H1 (cell line): Measurements from ENCODE around the gene PMM1. TPM values are rescaled to one million over a fixed set of nuclear protein-coding genes. Genes with fewer than 3 reads are reported as not detected.
A peak's percentile ranks its signal among the peaks of the same experiment; 100 is the strongest.

ENCODE experiments used
- CTCF ChIA-PET: fragments of 300-600 bp; sonication (Branson Sonifier 250); formaldehyde crosslinking; loops from one replicate; lab custom pipeline; 2021; ENCODE audit not compliant: partially characterized antibody; lab: Charles Lee
- POLR2A ChIA-PET: fragments of 300-600 bp; sonication (Branson Sonifier 250); formaldehyde crosslinking; loops from one replicate; lab custom pipeline; 2021; ENCODE audit warnings: inconsistent platforms; ENCODE audit not compliant: partially characterized antibody; lab: Charles Lee
- DNase-seq, 2 experiments: peaks; one replicate each; pipeline versions ENCODE4 v3.0.0 to v3.0.0-alpha.2; 2010 to 2022; ENCODE audit warnings: low spot score in 2 of 2, low read depth in 1 of 2, mixed read lengths in 1 of 2
- FAIRE-seq: peaks from 2 replicates; lab custom pipeline; 2011; peaks lifted over from hg19 to GRCh38; lab: Jason Lieb, UNC
- H2AFZ ChIP-seq: 2 replicates; pipeline ENCODE4 v1.8.1; 2012; ENCODE audit warnings: low read length, inconsistent platforms
- H2AK5ac ChIP-seq: 2 replicates; pipeline ENCODE4 v1.6.1; 2013; ENCODE audit warnings: low read depth, low read length
- H2BK120ac ChIP-seq: replicated peaks from 2 replicates; pipeline ENCODE3; 2013; ENCODE audit warnings: low read depth, low read length, inconsistent platforms
- H2BK12ac ChIP-seq: 2 replicates; pipeline ENCODE4 v1.6.1; 2013; ENCODE audit warnings: low read depth, low read length
- H2BK15ac ChIP-seq: 2 replicates; pipeline ENCODE4 v1.6.1; 2013; ENCODE audit warnings: low read length
- H2BK20ac ChIP-seq: 2 replicates; pipeline ENCODE4 v1.6.1; 2013; ENCODE audit warnings: low read length
- H2BK5ac ChIP-seq: 2 replicates; pipeline ENCODE4 v1.6.1; 2013; ENCODE audit warnings: low read depth, low read length
- H3K14ac ChIP-seq: 2 replicates; pipeline ENCODE4 v1.6.1; 2013; ENCODE audit warnings: inconsistent platforms; ENCODE audit not compliant: insufficient read length
- H3K18ac ChIP-seq: 2 replicates; pipeline ENCODE4 v1.6.1; 2013; ENCODE audit warnings: low read length; ENCODE audit errors: extremely low read depth
- H3K23ac ChIP-seq: 2 replicates; pipeline ENCODE4 v1.6.1; 2013; ENCODE audit warnings: inconsistent platforms; ENCODE audit not compliant: insufficient read length
- H3K23me2 ChIP-seq: 2 replicates; pipeline ENCODE4 v1.6.1; 2013; ENCODE audit warnings: low read depth, low read length
- H3K27ac ChIP-seq: 2 replicates; pipeline ENCODE4 v1.6.1; 2011; ENCODE audit warnings: low read depth, low read length, inconsistent platforms
- H3K27me3 ChIP-seq, 4 experiments: replicated peaks in 1 of 4; 1 replicate in 1 of 4; 2 replicates in 3 of 4; pipeline versions ENCODE4 v1.6.1 to v1.8.1; 2011 to 2013; ENCODE audit warnings: low read length in 3 of 4, mild to moderate bottlenecking in 3 of 4, inconsistent platforms in 2 of 4, mixed read lengths in 2 of 4, moderate library complexity in 1 of 4; ENCODE audit not compliant: control insufficient read depth in 3 of 4, insufficient read depth in 3 of 4; ENCODE audit errors: extremely low read depth in 1 of 4
- H3K36me3 ChIP-seq, 4 experiments: 2 replicates each; pipeline versions ENCODE4 v1.6.1 to v1.8.1; 2011 to 2013; ENCODE audit warnings: mild to moderate bottlenecking in 4 of 4, low read length in 3 of 4, moderate library complexity in 2 of 4, control low read depth in 1 of 4, inconsistent platforms in 1 of 4; ENCODE audit not compliant: insufficient read depth in 4 of 4, control insufficient read depth in 2 of 4
- H3K4ac ChIP-seq: replicated peaks from 2 replicates; pipeline ENCODE3; 2013; ENCODE audit warnings: low read length, low read depth, mixed read lengths, inconsistent platforms; ENCODE audit not compliant: insufficient read length
- H3K4me1 ChIP-seq, 4 experiments: replicated peaks in 1 of 4; 1 replicate in 1 of 4; 2 replicates in 3 of 4; pipeline versions ENCODE4 v1.6.1 to v1.8.1; 2011 to 2013; ENCODE audit warnings: low read length in 3 of 4, inconsistent platforms in 2 of 4, mixed read lengths in 1 of 4; ENCODE audit not compliant: insufficient read depth in 4 of 4, control insufficient read depth in 3 of 4
- H3K4me2 ChIP-seq, 2 experiments: 2 replicates each; pipeline versions ENCODE4 v1.6.1 to v1.8.1; 2011 to 2013; ENCODE audit warnings: low read depth in 2 of 2, low read length in 2 of 2, control low read depth in 1 of 2, inconsistent platforms in 1 of 2, mild to moderate bottlenecking in 1 of 2; ENCODE audit not compliant: insufficient read depth in 1 of 2
- H3K4me3 ChIP-seq, 4 experiments: fragments of 200-600, 300-600 bp in 1 of 4; sonication (generic), shearing (Covaris generic), sonication (Bioruptor Twin) in 1 of 4; 2 replicates each; pipeline versions ENCODE4 v1.5.1 to v1.8.1; 2011 to 2016; ENCODE audit warnings: low read length in 4 of 4, low read depth in 3 of 4, control low read depth in 2 of 4, inconsistent platforms in 2 of 4, mild to moderate bottlenecking in 2 of 4, mixed read lengths in 1 of 4, moderate library complexity in 1 of 4; ENCODE audit not compliant: insufficient read depth in 2 of 4; ENCODE audit errors: extremely low read depth in 1 of 4
- H3K56ac ChIP-seq: replicated peaks from 2 replicates; pipeline ENCODE3; 2013; ENCODE audit warnings: low read depth, mild to moderate bottlenecking, mixed read lengths, low read length, inconsistent platforms; ENCODE audit not compliant: insufficient read length
- H3K79me1 ChIP-seq: 2 replicates; pipeline ENCODE4 v1.6.1; 2013; ENCODE audit warnings: low read depth, low read length, control low read depth
- H3K79me2 ChIP-seq, 2 experiments: 2 replicates each; pipeline versions ENCODE4 v1.6.1 to v1.8.1; 2012 to 2013; ENCODE audit warnings: low read length in 2 of 2, mild to moderate bottlenecking in 2 of 2, inconsistent platforms in 1 of 2; ENCODE audit not compliant: insufficient read depth in 2 of 2, control insufficient read depth in 1 of 2
- H3K9ac ChIP-seq, 4 experiments: replicated peaks in 1 of 4; 1 replicate in 1 of 4; 2 replicates in 3 of 4; pipeline versions ENCODE4 v1.6.1 to v1.8.1; 2011 to 2013; ENCODE audit warnings: low read depth in 3 of 4, low read length in 3 of 4, control low read depth in 2 of 4, mild to moderate bottlenecking in 2 of 4, moderate library complexity in 2 of 4, inconsistent platforms in 1 of 4; ENCODE audit errors: extremely low read depth in 1 of 4
- H3K9me3 ChIP-seq, 2 experiments: 2 replicates each; pipeline versions ENCODE4 v1.6.1 to v1.8.1; 2012 to 2013; ENCODE audit warnings: mild to moderate bottlenecking in 2 of 2, moderate library complexity in 2 of 2, control low read depth in 1 of 2, inconsistent platforms in 1 of 2, low read depth in 1 of 2, low read length in 1 of 2, mixed read lengths in 1 of 2; ENCODE audit not compliant: insufficient read depth in 2 of 2
- H4K20me1 ChIP-seq, 2 experiments: replicated peaks in 1 of 2; 2 replicates each; pipeline versions ENCODE3 to v1.8.1; 2011 to 2013; ENCODE audit warnings: inconsistent platforms in 2 of 2, low read length in 2 of 2, mild to moderate bottlenecking in 1 of 2; ENCODE audit not compliant: insufficient read depth in 2 of 2, control insufficient read depth in 1 of 2
- H4K5ac ChIP-seq: 2 replicates; pipeline ENCODE4 v1.6.1; 2013; ENCODE audit warnings: low read length, low read depth, mixed read lengths, inconsistent platforms; ENCODE audit not compliant: insufficient read length
- H4K8ac ChIP-seq: 2 replicates; pipeline ENCODE4 v1.8.0; 2013; ENCODE audit warnings: mild to moderate bottlenecking, moderate library complexity, low read length, inconsistent platforms; ENCODE audit not compliant: insufficient read depth; ENCODE audit errors: extremely low read depth
- H4K91ac ChIP-seq: replicated peaks from 2 replicates; pipeline ENCODE3; 2013; ENCODE audit warnings: low read length, mixed read lengths, inconsistent platforms; ENCODE audit not compliant: insufficient read length
- BRCA1 ChIP-seq: IDR thresholded peaks from 2 replicates; pipeline ENCODE4 v1.6.1; 2012; ENCODE audit warnings: low read depth, low read length, improper control_type of control experiment
- CBX8 ChIP-seq: fragments of 300-800, 300-1000 bp; sonication (generic); IDR thresholded peaks from 2 replicates; pipeline ENCODE4 v1.7.1; 2016; ENCODE audit warnings: low read depth, low read length, borderline replicate concordance
- FOSL1 ChIP-seq: IDR thresholded peaks from 2 replicates; pipeline ENCODE4 v1.6.1; 2011; ENCODE audit warnings: mild to moderate bottlenecking, low read depth, low read length, moderate library complexity; ENCODE audit not compliant: insufficient read depth
- HDAC2 ChIP-seq, 2 experiments: fragments of 300-600 bp in 1 of 2; sonication (generic) in 1 of 2; IDR thresholded peaks; 2 replicates each; pipeline ENCODE4 v1.6.1; 2011 to 2012; ENCODE audit warnings: low read depth in 2 of 2, low read length in 2 of 2, mild to moderate bottlenecking in 2 of 2, moderate library complexity in 2 of 2, borderline replicate concordance in 1 of 2, inconsistent platforms in 1 of 2
- JUND ChIP-seq: IDR thresholded peaks from 2 replicates; pipeline ENCODE4 v1.6.1; 2011; ENCODE audit warnings: mild to moderate bottlenecking, improper control_type of control experiment, low read length
- KDM1A ChIP-seq: fragments of 200-600, 300-600 bp; sonication (generic); IDR thresholded peaks from 2 replicates; pipeline ENCODE4 v1.7.1; 2016; ENCODE audit warnings: mild to moderate bottlenecking, low read length, borderline replicate concordance
- MAX ChIP-seq: IDR thresholded peaks from 2 replicates; pipeline ENCODE4 v1.6.1; 2012; ENCODE audit warnings: inconsistent platforms
- POLR2A ChIP-seq, 2 experiments: IDR thresholded peaks; 1 replicate in 1 of 2; 2 replicates in 1 of 2; pipeline ENCODE4 v1.6.1; 2011; ENCODE audit warnings: low read depth in 2 of 2, low read length in 2 of 2, mild to moderate bottlenecking in 2 of 2; ENCODE audit errors: control extremely low read depth in 1 of 2
- SP2 ChIP-seq: IDR thresholded peaks from 2 replicates; pipeline ENCODE4 v1.6.1; 2012; ENCODE audit warnings: mild to moderate bottlenecking, low read length, inconsistent platforms
- TAF7 ChIP-seq: optimal IDR thresholded peaks from 2 replicates; pipeline ENCODE3; 2011; ENCODE audit warnings: low read depth, mild to moderate bottlenecking, inconsistent platforms, low read length, moderate library complexity, borderline replicate concordance
- WGBS, 2 experiments: shearing (Covaris generic) in 1 of 2; methylation state at CpG; one replicate each; pipeline versions ENCODE4 v1.1.6 to v1.1.7; 2013 to 2015; ENCODE audit warnings: low lambda C conversion rate in 2 of 2, mixed read lengths in 2 of 2, inconsistent platforms in 1 of 2, low coverage in 1 of 2, missing lambda C conversion rate in 1 of 2; ENCODE audit not compliant: insufficient replicate concordance in 2 of 2, insufficient coverage in 1 of 2, insufficient read length in 1 of 2; ENCODE audit errors: extremely low coverage in 1 of 2, missing lambda C conversion rate in 1 of 2; 5-methylcytosine and 5-hydroxymethylcytosine counted together
- polyA plus RNA-seq, 7 experiments: library from polyadenylated mRNA; depleted of rRNA in 3 of 7; stranded (reverse) in 5 of 7; unstranded in 2 of 7; fragments of >200 nt in 5 of 7; fragments of 200-250 nt in 2 of 7; gene quantifications; 1 replicate in 5 of 7; 2 replicates in 1 of 7; 4 replicates in 1 of 7; pipeline versions ENCODE4 v1.2.1 to v1.2.3, GENCODE V29; 2011 to 2013; ENCODE audit warnings: missing spikeins in 2 of 7, mixed read lengths in 2 of 7
- total RNA-seq: library from RNA; stranded (reverse); fragmentation: NEBNext Ultra II Directional; extraction: Animal tissue kit (Norgen Biotek cat#: 25700); gene quantifications from 2 replicates; pipeline ENCODE4 v1.2.1, GENCODE V29; 2021

The PMM1 gene
- total and polyA plus RNA-seq, 2 of the 8 experiments (the other 6 are each of a cell fraction or from before 2014, with no cell fraction given): 11.3 to 20.0 TPM

- 96% methylated on average over 3 of the region's 3 CpGs; no CpG with 5 or more reads in 1 of the 2 experiments for WGBS, 2 experiments
- no peak overlapping the region for H3K14ac ChIP-seq
- peaks cover 0 to 15% (median 4%) of the 10 kb centered on the region in 4 experiments; a peak in 4 of 8 replicates for H3K36me3 ChIP-seq
- no peak overlapping the region for H2BK12ac ChIP-seq
- H3K4me1 ChIP-seq: peaks cover 0 to 7% (median 5%) of the 10 kb centered on the region in 4 experiments; a peak in 4 of 7 replicates
- no peak overlapping the region for H3K4ac ChIP-seq
- H2BK5ac ChIP-seq: no peak overlapping the region
- FAIRE-seq: no peak
- H2AK5ac ChIP-seq: no peak overlapping the region
- DNase-seq: no peak
- H4K91ac ChIP-seq: no peak overlapping the region
- POLR2A ChIA-PET: interaction anchor here (1.0 to 3.6 kb wide), 5 partner anchors 9 to 91 kb away, joined by 3 to 20 read pairs (median 4); partner anchors contain the start of genes PMM1 and TOB2
- H4K20me1 ChIP-seq: peaks cover 5 to 19% of the 10 kb centered on the region in 2 experiments
- H3K23ac ChIP-seq: no peak overlapping the region
- peaks cover 0 to 24% of the 10 kb centered on the region in 2 experiments; a peak in 3 of 4 replicates for H3K79me2 ChIP-seq
- no peak overlapping the region for H2BK15ac ChIP-seq
- peaks cover 8% of the 10 kb centered on the region for H3K79me1 ChIP-seq
- H3K4me3 ChIP-seq: no peak overlapping the region
- no peak overlapping the region for H4K5ac ChIP-seq
- no peaks in the 10 kb centered on the region for H3K27me3 ChIP-seq
- H3K9me3 ChIP-seq: no peaks in the 10 kb centered on the region
- H3K56ac ChIP-seq: no peak overlapping the region
- no peak overlapping the region; the same call in 1 of the 2 replicates for H3K18ac ChIP-seq
- CTCF ChIA-PET: interaction anchor here (1.0 to 2.0 kb wide), 3 partner anchors 10 to 60 kb away, joined by 3 to 7 read pairs (median 5); no protein-coding TSS in a partner anchor
- no peak overlapping the region for H4K8ac ChIP-seq
- no peak overlapping the region for H3K27ac ChIP-seq
- 0 out of 2 replicates have a peak overlapping the region, but pooled peaks have one; percentile 3 for H2BK20ac ChIP-seq
- TF ChIP-seq BRCA1: no peak
- no peak for TF ChIP-seq JUND
- TF ChIP-seq TAF7: no peak
- TF ChIP-seq POLR2A (IDR thresholded peaks at IDR 0.05; ENCODE audit: control extremely low read depth in 1 of 2, low read depth in 2 of 2, low read length in 2 of 2): no peak
- no peak for TF ChIP-seq SP2
- TF ChIP-seq HDAC2 (IDR thresholded peaks at IDR 0.05; ENCODE audit: borderline replicate concordance in 1 of 2, low read depth in 2 of 2, low read length in 2 of 2): no peak
- no peak for TF ChIP-seq FOSL1
- TF ChIP-seq CBX8: no peak
- no peak for TF ChIP-seq MAX
- TF ChIP-seq KDM1A: no peak
- H2AFZ ChIP-seq: no peak overlapping the region
- no peaks in the 10 kb centered on the region for H3K23me2 ChIP-seq
- no peak overlapping the region for H2BK120ac ChIP-seq
- H3K9ac ChIP-seq: no peak overlapping the region
- H3K4me2 ChIP-seq: no peak overlapping the region
These were observed 52.4 kb downstream of the PMM1 start for GRCh38 chr22:41537203-41537602.
